Measurements from ENCODE around the gene OR14C36.
A peak's percentile ranks its signal among the peaks of the same experiment; 100 is the strongest.
"Not testable (repeated sequence)": the region's sequence is repeated elsewhere in the genome, so short reads cannot be mapped to it uniquely, and the experiment has no call there.

The OR14C36 gene

GRCh38 chr1:248348475-248348874 is at the start of gene OR14C36:
OR14C36 (plus strand) TSS chr1:248348775; CDS start chr1:248348775, 0 bp downstream.
- DNase-seq (ENCODE audit: low spot score) (no peak), FAIRE-seq (no peak)

GRCh38 chr1:248303324-248303723 is 45.3 kb upstream of the OR14C36 start, which contains the start of gene OR2T12:
OR2T12 (minus strand) TSS chr1:248303424; CDS start chr1:248295578, 7,846 bp downstream.
- DNase-seq (ENCODE audit: low spot score) (no peak), FAIRE-seq (no peak)

GRCh38 chr1:248305672-248306071 is 42.9 kb upstream of the OR14C36 start:
- FAIRE-seq; DNase-seq (ENCODE audit: low spot score): not testable (repeated sequence)

- no peak for FAIRE-seq
- no peak for DNase-seq (ENCODE audit: low spot score)
Observed at GRCh38 chr1:248306103-248306502, 42.5 kb upstream of the OR14C36 start.

- DNase-seq (ENCODE audit: low spot score); FAIRE-seq: not testable (repeated sequence)
Observed at GRCh38 chr1:248306740-248307139, 41.8 kb upstream of the OR14C36 start.

- FAIRE-seq (no peak), DNase-seq (ENCODE audit: low spot score) (no peak)
Observed at GRCh38 chr1:248316796-248317195, 31.8 kb upstream of the OR14C36 start.

GRCh38 chr1:248324468-248324867 is 24.1 kb upstream of the OR14C36 start, which contains the start of gene OR2M7:
OR2M7 (minus strand) TSS chr1:248324568; CDS start chr1:248324568, 0 bp downstream.
- no peak for DNase-seq (ENCODE audit: low spot score)
- no peak for FAIRE-seq

GRCh38 chr1:248343451-248343850 is 5.1 kb upstream of the OR14C36 start:
- FAIRE-seq (no peak), DNase-seq (ENCODE audit: low spot score) (no peak)

- no peak for FAIRE-seq
Observed at GRCh38 chr1:248359415-248359814, 10.8 kb downstream of the OR14C36 start.

GRCh38 chr1:248361121-248361715 is 12.6 kb downstream of the OR14C36 start, which contains the start of gene OR2T4:
OR2T4 (plus strand) TSS chr1:248361665; CDS start chr1:248361665, 0 bp downstream.
- FAIRE-seq: no peak
- DNase-seq (ENCODE audit: low spot score): no peak

More at GRCh38 chr1:248359415-248359814, 10.8 kb downstream of the OR14C36 start:
- no peak for DNase-seq (ENCODE audit: low spot score)

- no peak for DNase-seq (ENCODE audit: low spot score)
- FAIRE-seq: no peak
Observed at GRCh38 chr1:248366609-248367008, 18.0 kb downstream of the OR14C36 start.

- DNase-seq (ENCODE audit: low spot score) (no peak), FAIRE-seq (no peak)
Observed at GRCh38 chr1:248372394-248372793, 23.8 kb downstream of the OR14C36 start.

- FAIRE-seq (no peak), DNase-seq (ENCODE audit: low spot score) (no peak)
Observed at GRCh38 chr1:248373761-248374160, 25.2 kb downstream of the OR14C36 start.

GRCh38 chr1:248375446-248375845 is 26.9 kb downstream of the OR14C36 start, which contains the start of gene OR2T6:
OR2T6 (plus strand) TSS chr1:248375746; CDS start chr1:248387609, 11,863 bp downstream.
- FAIRE-seq (no peak), DNase-seq (ENCODE audit: low spot score) (no peak)

- no peak for DNase-seq (ENCODE audit: low spot score)
- peak; percentile 23 for FAIRE-seq
Observed at GRCh38 chr1:248376916-248377315, 28.3 kb downstream of the OR14C36 start.

GRCh38 chr1:248380854-248381253 is 32.3 kb downstream of the OR14C36 start:
- DNase-seq (ENCODE audit: low spot score): no peak
- FAIRE-seq: no peak

- DNase-seq (ENCODE audit: low spot score): no peak
- FAIRE-seq: no peak
Observed at GRCh38 chr1:248388426-248388825, 39.9 kb downstream of the OR14C36 start.

- no peak for DNase-seq (ENCODE audit: low spot score)
- no peak for FAIRE-seq
Observed at GRCh38 chr1:248393050-248393449, 44.5 kb downstream of the OR14C36 start.

Measured in urothelium cell line (cell line).